ENCODE results near the gene CCNY. TPM values are rescaled to one million over a fixed set of nuclear protein-coding genes. Genes with fewer than 3 reads are reported as not detected.

CCNY gene
- polyA plus RNA-seq, 2 of the 4 experiments (the other 2 are of a cell fraction): 28.1 to 55.5 TPM

- no peak overlapping the region for H3K4me3 ChIP-seq
- peaks cover 20% of the 10 kb centered on the region for H3K4me1 ChIP-seq
- DNase-seq (ENCODE audit: low read depth in 1 of 2, low spot score in 1 of 2): no peak
- H3K4me2 ChIP-seq: no peak overlapping the region
- WGBS (ENCODE audit: missing lambda C conversion rate): 84% methylated on average over 3 of the region's 3 CpGs
- POLR2A ChIA-PET: no interaction called here
- ATAC-seq: no peak
- H3K9me3 ChIP-seq: peaks cover 34% of the 10 kb centered on the region
- TF ChIP-seq CBX8 (IDR thresholded peaks at IDR 0.05) (no peak), KDM5A (IDR thresholded peaks at IDR 0.05) (no peak)
- no peak overlapping the region for H3K27ac ChIP-seq
- CTCF ChIA-PET: interaction anchor here (0.7 kb wide), 1 partner anchor 108 kb away, joined by 4 read pairs; no protein-coding TSS in a partner anchor
- FAIRE-seq: no peak
Observed at GRCh38 chr10:35443858-35444257, 107.5 kb downstream of the CCNY start.

- TF ChIP-seq ESRRA (IDR thresholded peaks at IDR 0.05; ENCODE audit: borderline replicate concordance, low read length): no peak
- TF ChIP-seq USF2 (IDR thresholded peaks at IDR 0.05): no peak
- no peak for TF ChIP-seq ZC3H11A (IDR thresholded peaks at IDR 0.05)
- TF ChIP-seq SMC3 (IDR thresholded peaks at IDR 0.05): no peak
- no peak for TF ChIP-seq HOXB5 (CRISPR knock-in tag; IDR thresholded peaks at IDR 0.05)
- TF ChIP-seq BHLHE40 (IDR thresholded peaks at IDR 0.05; ENCODE audit: low read depth, low read length): no peak
- CTCF ChIA-PET: no interaction called here
- ATAC-seq (no peak), DNase-seq (ENCODE audit: low read depth in 1 of 2, low spot score in 1 of 2) (no peak), FAIRE-seq (no peak)
- POLR2A ChIA-PET: no interaction called here
- WGBS (ENCODE audit: missing lambda C conversion rate): 92% methylated on average over 4 of the region's 4 CpGs
- Histone ChIP-seq H3K4me1 (peaks cover 34% of the 10 kb centered on the region), H3K9me3 (peaks cover 30% of the 10 kb centered on the region), H3K27ac (no peak overlapping the region), H3K4me2 (no peak overlapping the region), H3K4me3 (no peak overlapping the region)
Observed at GRCh38 chr10:35445150-35445884, 109.0 kb downstream of the CCNY start.

GRCh38 chr10:35446439-35446838, 110.1 kb downstream of the CCNY start:
- Histone ChIP-seq H3K4me2 (no peak overlapping the region), H3K9me3 (peaks cover 30% of the 10 kb centered on the region), H3K4me1 (peaks cover 45% of the 10 kb centered on the region), H3K27ac (peak overlapping the region in 1 of 2 experiments; percentile 29; a peak in 1 of 6 replicates), H3K4me3 (no peak overlapping the region)
- ChIA-PET POLR2A (no interaction called here), CTCF (no interaction called here)
- no peak for TF ChIP-seq TP53 (CRISPR knock-in tag; IDR thresholded peaks at IDR 0.05)
- TF ChIP-seq FOSB (CRISPR knock-in tag; IDR thresholded peaks at IDR 0.05): no peak
- TF ChIP-seq PHF8 (IDR thresholded peaks at IDR 0.05; ENCODE audit: borderline replicate concordance, low read depth): no peak
- TF ChIP-seq POLR2AphosphoS2 (conservative IDR thresholded peaks at IDR 0.05; ENCODE audit: low read length): no peak
- no peak for TF ChIP-seq ESRRA (IDR thresholded peaks at IDR 0.05; ENCODE audit: borderline replicate concordance, low read length)
- no peak for TF ChIP-seq HOXB13 (CRISPR knock-in tag; IDR thresholded peaks at IDR 0.05; ENCODE audit: low read depth)
- no peak for TF ChIP-seq CTCF (IDR thresholded peaks at IDR 0.05)
- TF ChIP-seq CHD2 (IDR thresholded peaks at IDR 0.05; ENCODE audit: low read length, partially characterized antibody): no peak
- TF ChIP-seq FOXS1 (CRISPR knock-in tag; IDR thresholded peaks at IDR 0.05): no peak
- no peak for TF ChIP-seq REST (IDR thresholded peaks at IDR 0.05)
- TF ChIP-seq ZC3H11A (IDR thresholded peaks at IDR 0.05): no peak
- no peak for TF ChIP-seq ELK1 (IDR thresholded peaks at IDR 0.05; ENCODE audit: low read depth, low read length)
- DNase-seq (ENCODE audit: low read depth in 1 of 2, low spot score in 1 of 2) (no peak), FAIRE-seq (no peak), ATAC-seq (no peak)
- 91% methylated on average over 2 of the region's 2 CpGs for WGBS (ENCODE audit: missing lambda C conversion rate)
